SJSA1 (cell line): ENCODE results near the gene KLHL28. TPM values are rescaled to one million over a fixed set of nuclear protein-coding genes. Genes with fewer than 3 reads are reported as not detected.
A peak's percentile ranks its signal among the peaks of the same experiment; 100 is the strongest.

Experiments
- DNase-seq, 2 experiments: peaks; one replicate each; pipeline ENCODE4 v3.0.0-alpha.2; 2015 to 2020; ENCODE audit warnings: low spot score in 2 of 2, low read depth in 1 of 2
- H3K27ac ChIP-seq: fragments of 250-450 bp; sonication (Bioruptor Pico); 2 replicates; pipeline ENCODE4 v1.5.1; 2020; ENCODE audit warnings: mild to moderate bottlenecking, moderate library complexity
- H3K27me3 ChIP-seq: fragments of 250-450 bp; sonication (Bioruptor Pico); replicated peaks from 2 replicates; pipeline ENCODE4 v1.5.1; 2020; ENCODE audit warnings: mild to moderate bottlenecking, moderate library complexity
- H3K36me3 ChIP-seq: fragments of 250-450 bp; sonication (Bioruptor Pico); 2 replicates; pipeline ENCODE4 v1.5.1; 2020; ENCODE audit warnings: mild to moderate bottlenecking
- H3K4me1 ChIP-seq: fragments of 250-450 bp; sonication (Bioruptor Pico); replicated peaks from 2 replicates; pipeline ENCODE4 v1.6.1; 2021; ENCODE audit warnings: mild to moderate bottlenecking
- H3K4me3 ChIP-seq: fragments of 250-450 bp; sonication (Bioruptor Pico); 2 replicates; pipeline ENCODE4 v1.5.1; 2020; ENCODE audit warnings: mild to moderate bottlenecking
- H3K9me3 ChIP-seq: fragments of 250-450 bp; sonication (Bioruptor Pico); replicated peaks from 2 replicates; pipeline ENCODE4 v1.5.1; 2020; ENCODE audit warnings: mild to moderate bottlenecking
- total RNA-seq: library from RNA; depleted of rRNA; stranded (reverse); fragments of >200 nt; shearing (Covaris generic); gene quantifications from 2 replicates; pipeline ENCODE4 v1.2.3, GENCODE V29; 2014; rRNA removed

The KLHL28 gene, protein sequence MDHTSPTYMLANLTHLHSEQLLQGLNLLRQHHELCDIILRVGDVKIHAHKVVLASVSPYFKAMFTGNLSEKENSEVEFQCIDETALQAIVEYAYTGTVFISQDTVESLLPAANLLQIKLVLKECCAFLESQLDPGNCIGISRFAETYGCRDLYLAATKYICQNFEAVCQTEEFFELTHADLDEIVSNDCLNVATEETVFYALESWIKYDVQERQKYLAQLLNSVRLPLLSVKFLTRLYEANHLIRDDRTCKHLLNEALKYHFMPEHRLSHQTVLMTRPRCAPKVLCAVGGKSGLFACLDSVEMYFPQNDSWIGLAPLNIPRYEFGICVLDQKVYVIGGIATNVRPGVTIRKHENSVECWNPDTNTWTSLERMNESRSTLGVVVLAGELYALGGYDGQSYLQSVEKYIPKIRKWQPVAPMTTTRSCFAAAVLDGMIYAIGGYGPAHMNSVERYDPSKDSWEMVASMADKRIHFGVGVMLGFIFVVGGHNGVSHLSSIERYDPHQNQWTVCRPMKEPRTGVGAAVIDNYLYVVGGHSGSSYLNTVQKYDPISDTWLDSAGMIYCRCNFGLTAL
- total RNA-seq = 2.8 and 5.0 TPM in 2 replicates

DNA sequence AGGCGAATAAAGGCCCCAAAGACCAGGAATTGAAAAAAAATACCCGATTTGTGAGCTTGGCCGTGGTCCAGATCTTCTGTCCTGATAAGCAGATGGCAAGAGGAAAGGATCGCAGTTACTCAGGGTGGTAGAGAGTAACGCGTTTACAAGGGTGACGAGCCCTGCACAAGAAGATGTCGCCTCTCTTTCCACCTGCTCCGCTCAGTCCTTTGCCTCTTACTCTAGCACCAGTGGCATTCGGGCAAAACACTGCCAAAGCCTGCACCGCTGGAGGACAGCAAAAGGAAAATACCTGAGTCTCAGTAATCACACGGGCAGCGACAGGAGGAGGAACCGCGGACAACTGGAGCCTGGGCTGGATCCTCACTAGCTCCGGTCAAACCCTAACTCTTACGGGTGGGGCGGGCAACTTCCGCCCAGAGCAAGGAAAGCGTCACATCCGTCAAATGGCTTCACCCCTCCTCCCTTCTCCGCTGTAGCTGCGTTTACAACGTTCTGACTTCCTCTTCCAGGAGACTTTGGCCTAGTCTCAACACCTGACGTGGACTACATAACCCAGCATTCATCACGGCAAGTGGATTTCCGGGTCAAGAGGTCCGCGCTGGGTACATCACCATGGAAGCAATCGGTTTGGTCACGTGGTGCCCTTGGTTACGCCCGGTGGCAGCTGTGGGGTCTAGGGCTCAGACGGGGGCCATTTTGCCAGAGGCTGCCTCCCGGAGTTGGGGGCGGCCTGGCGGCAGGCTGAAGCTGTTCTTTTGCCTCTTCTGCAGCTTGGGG is at the start of gene KLHL28, which contains the start of gene TOGARAM1:
KLHL28 (minus strand) TSS at position 394 of the 780 bp plus-strand sequence. CDS start 16,019 bp downstream, outside the sequence.
TOGARAM1 (plus strand) TSS at position 637 of the 780 bp plus-strand sequence. CDS start 232 bp downstream, outside the sequence.
- no peaks in the 10 kb centered on the region for H3K36me3 ChIP-seq
- no peaks in the 10 kb centered on the region for H3K9me3 ChIP-seq
- no peaks in the 10 kb centered on the region for H3K27me3 ChIP-seq
- DNase-seq = peak; percentile 95 to 96
- H3K4me3 ChIP-seq = peak within 1 kb of the TSS; percentile 55
- H3K27ac ChIP-seq = peak within 1 kb of the TSS; percentile 45
- peaks cover 14% of the 10 kb centered on the region for H3K4me1 ChIP-seq

DNA sequence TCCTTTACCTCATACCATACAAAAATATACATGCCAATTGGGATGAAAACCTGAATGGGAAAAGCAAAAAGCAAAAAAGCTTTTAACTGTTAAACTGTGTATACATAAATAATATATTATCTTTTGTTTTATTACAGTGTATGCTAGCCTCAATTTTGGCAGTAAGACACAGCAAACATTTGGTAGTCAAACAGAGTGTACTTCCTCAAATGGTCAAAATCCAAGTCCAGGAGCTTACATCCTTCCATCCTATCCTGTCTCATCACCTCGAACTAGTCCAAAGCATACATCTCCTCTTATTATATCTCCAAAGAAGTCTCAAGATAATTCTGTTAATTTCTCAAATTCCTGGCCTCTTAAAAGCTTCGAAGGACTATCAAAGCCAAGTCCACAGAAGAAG is 42.2 kb upstream of the KLHL28 start:
- Histone ChIP-seq H3K4me1 (no peaks in the 10 kb centered on the region), H3K27me3 (no peaks in the 10 kb centered on the region), H3K9me3 (no peaks in the 10 kb centered on the region), H3K36me3 (peaks cover 5% of the 10 kb centered on the region), H3K27ac (no peak overlapping the region), H3K4me3 (no peak overlapping the region)
- DNase-seq = no peak

DNA sequence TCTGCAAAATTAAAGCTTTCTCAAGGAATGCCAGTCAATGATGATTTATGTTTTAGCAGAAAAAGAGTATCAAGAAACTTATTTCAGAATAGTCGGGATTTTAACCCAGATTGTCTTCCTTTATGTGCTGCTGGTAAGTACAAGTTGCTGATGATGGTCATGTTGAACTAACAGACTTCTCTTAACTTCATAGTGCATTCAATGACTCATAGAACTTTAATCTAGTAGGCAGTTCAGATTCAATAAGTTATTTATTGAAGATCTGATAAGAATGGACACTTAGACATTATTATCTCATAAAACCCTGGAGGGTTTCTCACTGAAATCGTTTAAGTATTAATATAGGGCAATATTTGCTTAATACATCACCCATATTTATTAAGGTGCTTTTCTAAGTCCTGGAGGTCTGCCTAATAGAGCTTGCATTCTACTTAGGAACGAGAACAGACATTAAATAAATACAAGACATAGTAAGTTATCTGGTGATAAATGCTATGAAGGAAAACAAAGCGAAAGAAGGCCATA is 34.1 kb upstream of the KLHL28 start:
- Histone ChIP-seq H3K27me3 (no peaks in the 10 kb centered on the region), H3K36me3 (peaks cover 12% of the 10 kb centered on the region; the same call in 1 of the 2 replicates), H3K27ac (no peak overlapping the region), H3K9me3 (no peaks in the 10 kb centered on the region), H3K4me1 (no peaks in the 10 kb centered on the region), H3K4me3 (no peak overlapping the region)
- no peak for DNase-seq

DNA sequence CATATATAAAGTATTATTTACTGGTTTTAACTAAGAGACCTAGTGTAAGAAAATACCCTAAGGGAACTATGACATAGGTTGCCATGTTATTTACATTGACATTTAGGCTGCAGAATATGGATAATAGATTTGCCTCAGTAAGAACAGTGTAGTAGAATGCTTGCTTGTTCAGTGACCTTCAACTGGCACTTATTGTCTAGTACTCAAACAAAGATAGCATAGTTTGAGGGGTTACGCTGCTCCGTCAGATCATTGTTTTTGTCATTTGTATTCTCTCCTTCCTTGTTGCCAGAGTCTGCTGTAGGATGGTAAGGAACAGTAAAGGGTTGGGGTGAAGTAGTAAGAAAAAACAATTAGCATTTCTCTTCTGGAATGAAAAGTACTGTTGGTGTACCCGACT is 33.4 kb upstream of the KLHL28 start:
- no peaks in the 10 kb centered on the region for H3K27me3 ChIP-seq
- H3K36me3 ChIP-seq = peaks cover 7% of the 10 kb centered on the region; the same call in 1 of the 2 replicates
- H3K27ac ChIP-seq = no peak overlapping the region
- DNase-seq = no peak
- no peaks in the 10 kb centered on the region for H3K4me1 ChIP-seq
- no peaks in the 10 kb centered on the region for H3K9me3 ChIP-seq
- no peak overlapping the region for H3K4me3 ChIP-seq

DNA sequence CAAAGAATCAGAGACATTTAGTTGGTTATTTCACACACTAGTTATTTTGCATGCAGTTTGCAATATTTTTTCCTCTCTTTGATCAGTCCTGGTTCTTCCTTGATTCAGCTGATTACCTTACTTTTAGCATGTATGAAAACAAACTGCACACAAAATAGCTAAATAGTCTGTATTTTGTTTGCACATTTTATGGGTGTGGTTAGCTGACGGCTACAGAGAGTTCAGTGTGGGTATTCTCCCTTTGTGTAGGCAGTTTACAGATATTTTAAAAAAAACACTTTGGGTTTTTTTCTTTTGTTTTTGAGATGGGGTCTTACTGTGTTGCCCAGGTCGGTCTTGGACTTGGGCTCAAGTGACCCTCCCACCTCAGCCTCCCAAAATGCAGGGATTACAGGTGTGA is 28.8 kb upstream of the KLHL28 start:
- Histone ChIP-seq H3K4me1 (no peaks in the 10 kb centered on the region), H3K27me3 (no peaks in the 10 kb centered on the region), H3K9me3 (no peaks in the 10 kb centered on the region), H3K4me3 (no peak overlapping the region), H3K36me3 (no peaks in the 10 kb centered on the region), H3K27ac (no peak overlapping the region)
- DNase-seq = no peak

DNA sequence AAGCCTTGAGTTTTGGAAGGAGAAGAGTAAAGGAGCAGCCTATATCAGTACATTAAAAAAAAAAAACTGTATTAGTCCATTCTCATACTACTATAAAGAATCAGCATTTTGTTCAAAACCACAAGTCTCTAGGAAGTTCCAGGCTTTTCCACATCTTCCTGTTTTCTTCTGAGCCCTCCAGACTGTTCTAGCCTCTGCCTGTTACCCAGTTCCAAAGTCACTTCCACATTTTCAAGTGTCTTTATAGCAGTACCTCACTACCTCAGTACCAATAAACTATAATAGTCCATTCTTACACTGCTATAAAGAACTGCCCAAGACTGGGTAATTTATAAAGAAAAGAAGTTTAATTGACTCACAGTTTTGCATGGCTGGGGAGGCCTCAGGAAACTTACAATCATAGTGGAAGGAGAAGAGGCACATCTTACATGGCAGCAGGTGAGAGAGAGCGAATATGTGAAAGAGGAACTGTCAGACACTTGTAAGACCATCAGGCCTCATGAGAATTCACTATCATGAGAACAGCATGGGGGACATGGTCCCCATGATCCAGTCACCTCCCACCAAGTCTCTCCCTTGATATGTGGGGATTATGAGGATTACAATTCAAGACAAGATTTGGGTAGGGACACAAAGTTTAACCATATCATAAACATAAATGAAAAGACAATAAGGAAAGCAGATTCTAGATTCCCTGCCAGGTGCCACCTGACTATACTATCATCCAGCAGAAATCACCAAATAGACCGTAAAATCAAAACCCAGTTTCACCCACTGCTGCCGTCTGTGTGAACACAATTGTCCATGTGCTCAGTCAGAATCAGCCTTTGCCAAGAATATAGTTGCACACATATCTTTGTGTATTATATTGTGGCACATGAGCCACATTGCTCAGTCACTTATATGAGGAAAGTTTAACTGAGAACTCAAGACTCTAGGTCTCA is 28.0 kb upstream of the KLHL28 start:
- H3K4me3 ChIP-seq = no peak overlapping the region
- H3K27ac ChIP-seq = no peak overlapping the region
- no peak for DNase-seq
- H3K36me3 ChIP-seq = no peaks in the 10 kb centered on the region
- H3K9me3 ChIP-seq = no peaks in the 10 kb centered on the region
- H3K4me1 ChIP-seq = no peaks in the 10 kb centered on the region
- H3K27me3 ChIP-seq = no peaks in the 10 kb centered on the region

DNA sequence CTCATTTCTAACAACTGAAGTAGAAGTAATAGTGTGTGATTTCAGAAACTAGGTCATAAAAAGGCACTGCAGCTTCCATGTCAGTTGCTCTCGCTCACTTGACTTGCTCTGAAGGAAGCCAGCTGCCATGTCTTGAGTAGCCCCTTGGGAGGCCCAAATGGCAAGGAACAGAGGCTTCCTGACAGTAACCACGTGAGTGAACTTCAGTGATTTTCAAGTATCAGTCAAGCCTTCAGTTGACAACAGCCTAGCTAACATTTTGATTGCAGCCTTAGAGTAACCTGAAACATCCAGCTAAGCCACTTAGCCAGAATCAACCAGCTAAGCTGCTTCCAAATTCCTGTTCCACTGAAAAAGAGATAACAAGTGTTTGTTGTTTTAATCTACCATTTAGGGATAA is 26.9 kb upstream of the KLHL28 start:
- Histone ChIP-seq H3K9me3 (no peaks in the 10 kb centered on the region), H3K4me3 (no peak overlapping the region), H3K27ac (no peak overlapping the region), H3K4me1 (no peaks in the 10 kb centered on the region), H3K36me3 (no peaks in the 10 kb centered on the region), H3K27me3 (no peaks in the 10 kb centered on the region)
- no peak for DNase-seq

DNA sequence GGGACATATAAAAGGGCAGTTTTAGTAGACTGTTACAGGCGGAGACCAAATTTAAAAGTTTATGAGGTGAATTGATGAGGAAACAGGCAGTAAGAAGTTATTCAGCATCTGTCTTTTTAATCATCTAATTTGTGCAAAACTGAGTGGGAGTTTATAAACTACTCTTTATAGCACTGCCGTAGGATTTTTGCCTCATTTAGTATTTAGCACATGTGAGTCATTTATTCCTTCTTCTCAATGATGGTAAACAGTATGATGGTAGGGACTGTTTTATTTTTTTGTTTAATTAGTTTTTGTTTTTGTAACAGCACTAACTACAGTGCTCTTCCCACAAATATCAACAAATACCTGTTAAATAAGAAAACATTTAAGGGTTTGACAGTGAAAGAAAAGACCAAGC is 20.8 kb upstream of the KLHL28 start:
- H3K27ac ChIP-seq = no peak overlapping the region
- DNase-seq = no peak

DNA sequence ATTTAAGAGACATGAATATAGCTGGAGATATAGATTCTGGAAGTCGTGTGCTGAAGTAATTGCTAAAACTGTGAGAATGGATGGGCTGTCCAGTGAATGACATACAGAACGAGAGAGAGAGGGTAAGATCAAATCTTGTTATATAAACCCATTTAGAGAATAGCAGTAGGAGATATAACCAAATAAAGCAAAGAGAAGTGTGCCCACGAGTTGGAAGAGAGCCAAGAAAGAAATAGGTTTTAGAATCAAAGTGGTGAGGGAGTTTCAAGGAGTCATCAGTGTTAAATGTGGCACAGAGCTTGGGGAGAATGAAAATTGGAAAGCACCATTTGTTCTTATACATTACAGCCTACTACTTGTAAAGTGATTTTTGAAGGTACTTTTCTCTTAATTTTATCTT is 19.5 kb upstream of the KLHL28 start:
- DNase-seq = no peak
- H3K4me3 ChIP-seq = no peak overlapping the region
- H3K27me3 ChIP-seq = no peaks in the 10 kb centered on the region
- no peak overlapping the region for H3K27ac ChIP-seq
- no peaks in the 10 kb centered on the region for H3K4me1 ChIP-seq
- H3K36me3 ChIP-seq = no peaks in the 10 kb centered on the region
- no peaks in the 10 kb centered on the region for H3K9me3 ChIP-seq

More for the DNA sequence above, 20.8 kb upstream of the KLHL28 start:
- H3K4me3 ChIP-seq = no peak overlapping the region
- H3K27me3 ChIP-seq = no peaks in the 10 kb centered on the region
- H3K4me1 ChIP-seq = no peaks in the 10 kb centered on the region
- no peaks in the 10 kb centered on the region for H3K36me3 ChIP-seq
- no peaks in the 10 kb centered on the region for H3K9me3 ChIP-seq

DNA sequence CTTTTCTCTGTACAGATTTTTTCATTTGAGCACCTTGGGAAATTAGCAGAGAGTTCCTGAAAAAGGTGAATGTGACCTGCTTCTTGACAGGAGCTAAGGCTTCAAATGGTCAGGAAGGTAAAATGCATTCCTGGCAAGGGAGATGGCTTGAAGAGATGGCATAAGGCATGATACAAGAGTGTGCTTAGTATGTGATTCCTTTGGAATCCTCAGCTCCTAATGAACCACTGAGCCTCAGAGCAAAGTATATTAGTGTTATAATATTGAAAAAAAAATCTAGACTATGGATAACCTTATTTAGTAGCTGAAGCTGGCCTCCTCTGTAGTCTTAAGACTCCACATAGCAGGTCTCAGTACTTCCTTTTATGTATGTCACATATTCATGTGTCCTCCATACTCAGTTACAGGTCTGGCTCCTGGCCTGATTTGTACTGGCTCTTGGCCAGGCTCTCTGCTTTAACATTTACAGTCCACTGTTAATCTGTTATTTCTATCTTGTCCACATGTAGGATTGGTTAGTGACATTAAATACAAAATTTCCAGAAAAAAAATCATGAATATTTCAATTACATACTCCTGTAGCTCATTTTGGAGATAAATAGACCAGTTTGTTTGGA is 18.1 kb upstream of the KLHL28 start:
- DNase-seq = no peak
- Histone ChIP-seq H3K27me3 (no peaks in the 10 kb centered on the region), H3K27ac (no peak overlapping the region), H3K4me3 (no peak overlapping the region), H3K4me1 (no peaks in the 10 kb centered on the region), H3K9me3 (no peaks in the 10 kb centered on the region), H3K36me3 (no peaks in the 10 kb centered on the region)

DNA sequence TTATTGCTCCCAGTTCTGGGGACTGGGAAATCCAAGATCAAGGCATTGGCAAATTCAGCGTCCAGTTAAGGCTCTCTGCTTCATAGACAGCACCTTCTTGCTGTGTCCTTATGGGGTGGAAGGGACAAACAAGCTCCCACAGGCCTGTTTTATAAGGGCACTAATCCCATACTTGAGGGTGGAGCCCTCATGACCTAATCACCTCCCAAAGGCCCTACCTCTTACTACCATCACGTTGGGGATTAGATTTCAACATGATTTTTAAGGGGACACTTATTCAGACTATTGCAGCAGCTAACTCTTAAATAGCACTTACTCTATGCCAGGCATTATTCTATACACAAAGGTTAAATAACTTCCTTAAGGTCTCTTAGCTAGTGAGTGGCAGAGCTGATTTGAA is 17.5 kb upstream of the KLHL28 start:
- Histone ChIP-seq H3K27me3 (no peaks in the 10 kb centered on the region), H3K4me3 (no peak overlapping the region), H3K36me3 (no peaks in the 10 kb centered on the region), H3K9me3 (no peaks in the 10 kb centered on the region), H3K27ac (no peak overlapping the region), H3K4me1 (no peaks in the 10 kb centered on the region)
- no peak for DNase-seq

DNA sequence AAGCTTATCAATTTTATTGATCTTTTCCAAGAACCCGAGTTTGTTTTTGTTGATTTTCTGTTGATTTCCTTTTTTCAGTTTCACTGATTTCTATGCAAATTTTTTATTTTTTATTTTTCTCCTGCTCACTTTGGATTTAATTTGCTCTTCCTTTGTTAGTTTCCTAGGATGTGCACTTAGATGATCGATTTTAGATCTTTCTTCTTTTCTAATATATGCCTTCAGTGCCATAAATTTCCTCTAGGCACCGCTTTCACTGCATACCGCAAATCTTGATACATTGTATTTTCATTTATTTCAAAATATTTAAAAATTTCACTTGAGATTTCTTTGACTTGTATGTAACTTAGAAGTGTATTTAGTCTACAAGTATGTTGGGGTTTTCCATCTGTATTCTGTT is 9.7 kb upstream of the KLHL28 start:
- H3K27ac ChIP-seq = no peak overlapping the region
- no peaks in the 10 kb centered on the region for H3K27me3 ChIP-seq
- peaks cover 13% of the 10 kb centered on the region for H3K36me3 ChIP-seq
- H3K9me3 ChIP-seq = no peaks in the 10 kb centered on the region
- H3K4me1 ChIP-seq = peaks cover 5% of the 10 kb centered on the region; the same call in 1 of the 2 replicates
- no peak for DNase-seq
- H3K4me3 ChIP-seq = no peak overlapping the region
